Peyer's patch (tissue), 4 donors: ENCODE results near the gene CBLB.

ENCODE experiments used
- CTCF ChIP-seq, 6 experiments: fragments of 450-650 bp in 4 of 6; fragments of 200-600 bp in 2 of 6; sonication (generic) in 1 of 6; IDR thresholded peaks; one replicate each; pipeline ENCODE4 v1.5.1; 2017 to 2019; ENCODE audit warnings: antibody characterized with exemption in 6 of 6, mild to moderate bottlenecking in 3 of 6, moderate library complexity in 1 of 6
- POLR2A ChIP-seq, 2 donors: fragments of 450-650 bp; IDR thresholded peaks; one replicate each; pipeline ENCODE4 v1.5.1; 2017; ENCODE audit warnings: antibody characterized with exemption in 2 of 2, mild to moderate bottlenecking in 2 of 2, moderate library complexity in 2 of 2

- TF ChIP-seq POLR2A (IDR thresholded peaks at IDR 0.05), result no peak
- no peak for TF ChIP-seq CTCF (IDR thresholded peaks at IDR 0.05)
Measured at GRCh38 chr3:105824129-105824528, 44.7 kb downstream of the CBLB start.
